Kasumi-1 (cell line): ENCODE measurements around the gene ABHD16B.
A peak's percentile ranks its signal among the peaks of the same experiment; 100 is the strongest.
"Not testable (repeated sequence)": the region's sequence is repeated elsewhere in the genome, so short reads cannot be mapped to it uniquely, and the experiment has no call there.

ENCODE experiments used
- DNase-seq, 2 experiments: peaks; one replicate each; lab custom pipeline; 2025; lab: John Stamatoyannopoulos, UW

ABHD16B gene

DNA sequence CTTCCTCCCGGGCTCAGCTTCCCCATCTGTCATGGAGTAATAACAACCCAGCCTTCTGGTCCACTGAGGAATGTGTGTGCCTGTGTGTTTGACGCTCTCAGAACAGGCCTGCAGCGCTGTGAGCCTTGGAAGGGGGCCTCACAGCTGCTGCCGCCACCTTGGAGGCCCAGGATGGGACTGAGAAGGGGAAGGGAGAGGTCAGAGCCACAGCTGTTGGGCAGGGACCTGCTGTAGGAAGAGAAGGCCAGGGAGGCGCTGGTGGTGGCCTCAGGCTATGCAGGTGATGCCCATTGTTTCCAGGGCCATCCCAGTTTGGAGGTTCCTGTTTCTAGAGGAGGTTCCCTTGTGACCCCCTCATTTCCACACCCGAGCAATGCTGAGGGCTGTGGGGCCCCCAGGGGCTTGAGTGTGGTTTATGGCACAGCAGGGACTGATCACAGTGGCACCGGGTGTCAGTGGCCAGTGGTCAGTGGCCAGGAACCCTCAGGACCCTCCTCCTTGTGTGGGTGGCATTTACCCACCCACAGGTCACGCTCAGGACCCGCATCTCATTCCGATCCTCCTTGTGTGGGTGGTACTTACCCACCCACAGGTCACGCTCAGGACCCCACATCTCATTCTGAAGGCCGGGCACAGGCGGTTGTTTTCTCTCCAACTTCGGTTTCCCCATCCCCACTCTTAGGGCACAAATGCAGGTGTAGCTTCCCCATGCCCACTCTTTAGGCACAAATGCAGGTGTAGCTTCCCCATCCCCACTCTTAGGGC, 17.8 kb downstream of the ABHD16B start:
- no peak for DNase-seq

DNA sequence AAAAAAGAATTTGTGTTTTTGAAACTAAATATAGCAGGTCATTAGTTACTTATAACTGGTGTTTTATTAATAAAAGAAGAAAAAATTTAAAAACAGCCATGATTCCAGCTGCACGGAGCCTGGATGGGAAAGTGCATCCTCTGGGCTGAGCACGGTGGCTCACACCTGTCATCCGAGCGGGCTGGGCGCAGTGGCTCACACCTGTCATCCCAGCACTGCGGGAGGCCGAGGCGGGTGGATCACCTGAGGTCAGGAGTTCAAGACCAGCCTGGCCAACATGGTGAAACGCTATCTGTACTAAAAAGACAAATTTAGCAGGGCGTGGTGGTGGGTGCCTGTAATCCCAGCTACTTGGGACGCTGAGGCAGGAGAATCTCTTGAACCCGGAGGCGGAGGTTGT, 19.6 kb downstream of the ABHD16B start:
- not testable (repeated sequence) for DNase-seq

DNA sequence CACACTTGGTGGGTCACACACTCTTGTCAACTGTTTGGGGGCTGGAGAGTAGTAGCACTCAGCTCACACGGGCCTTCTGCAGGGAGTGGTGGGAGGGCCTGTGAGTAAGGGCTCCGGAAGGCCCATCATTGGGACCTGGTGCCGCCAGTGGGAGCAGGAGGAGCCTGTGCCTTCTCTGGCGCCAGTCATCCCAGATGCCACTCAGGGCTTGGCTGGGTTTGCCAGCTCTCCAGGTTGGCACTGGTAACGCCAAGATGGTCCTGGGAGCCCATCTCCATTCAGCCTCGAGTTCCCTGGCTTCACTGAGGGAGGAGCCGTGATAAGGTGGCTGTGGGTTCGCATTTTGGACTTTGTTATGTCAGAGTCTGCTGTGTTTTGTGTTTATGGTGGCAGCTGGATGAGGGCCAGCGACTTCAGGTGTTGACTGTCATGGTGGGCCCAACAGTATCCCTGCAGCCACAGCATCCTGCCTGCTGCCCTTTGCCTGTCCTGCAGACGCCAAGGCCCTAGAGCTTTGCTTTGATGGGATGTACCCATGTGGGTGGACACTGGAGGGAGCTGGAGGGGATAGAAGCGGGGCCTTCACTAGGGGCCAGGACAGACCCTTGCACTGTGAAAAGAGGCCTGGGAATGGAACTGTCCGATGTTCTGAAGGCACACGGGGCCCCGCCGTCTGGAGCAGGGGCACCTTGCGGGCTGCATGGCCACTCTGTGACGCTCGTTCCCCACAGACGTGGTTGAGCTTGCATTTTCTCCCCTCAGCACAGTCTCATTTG, 20.3 kb downstream of the ABHD16B start:
- DNase-seq, result no peak

DNA sequence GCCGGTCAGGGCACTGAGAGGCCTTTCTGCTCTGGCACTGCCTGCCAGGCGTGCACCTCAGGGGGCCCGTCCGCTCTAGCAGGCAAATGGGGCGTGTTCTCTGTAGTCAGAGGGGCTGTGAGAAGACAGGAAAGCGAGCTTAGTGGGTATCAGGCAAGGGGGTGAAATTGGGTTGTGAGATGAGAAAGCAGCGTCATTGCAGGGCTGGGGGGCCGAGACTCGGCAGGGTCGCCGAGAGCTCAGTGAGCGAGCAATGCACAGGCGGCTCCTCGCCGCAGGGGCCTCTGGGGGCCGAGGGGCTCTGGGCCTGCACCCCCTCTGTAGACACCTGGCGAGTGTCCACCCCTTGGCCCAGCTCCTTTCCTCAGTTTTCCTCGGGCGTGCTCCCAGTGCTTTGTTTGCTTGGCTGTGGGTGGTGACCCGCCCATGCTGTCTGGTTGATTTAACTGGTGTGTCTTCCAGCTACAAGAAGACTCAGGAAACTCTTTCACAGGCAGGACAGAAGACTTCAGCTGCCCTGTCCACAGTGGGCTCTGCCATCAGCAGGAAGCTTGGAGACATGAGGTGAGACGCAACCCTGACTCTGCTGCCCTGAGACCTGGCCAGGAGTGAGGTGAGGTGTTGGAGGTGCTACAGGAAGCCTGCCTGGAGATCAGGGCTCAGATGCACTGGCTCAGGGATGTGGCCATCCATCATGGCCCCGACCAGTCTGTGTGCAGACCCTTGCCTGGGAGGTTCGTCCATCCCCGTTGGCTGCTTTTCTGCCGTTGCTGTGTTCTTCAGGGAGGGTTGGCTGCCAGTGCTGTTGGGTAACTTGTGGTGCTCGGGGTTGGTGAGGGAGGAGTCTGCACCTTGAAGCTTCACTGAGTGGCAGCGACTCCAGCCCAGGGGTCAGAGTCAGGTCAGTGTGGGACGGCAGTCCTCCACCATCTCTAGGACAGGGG, 21.2 kb downstream of the ABHD16B start:
- DNase-seq, result no peak

DNA sequence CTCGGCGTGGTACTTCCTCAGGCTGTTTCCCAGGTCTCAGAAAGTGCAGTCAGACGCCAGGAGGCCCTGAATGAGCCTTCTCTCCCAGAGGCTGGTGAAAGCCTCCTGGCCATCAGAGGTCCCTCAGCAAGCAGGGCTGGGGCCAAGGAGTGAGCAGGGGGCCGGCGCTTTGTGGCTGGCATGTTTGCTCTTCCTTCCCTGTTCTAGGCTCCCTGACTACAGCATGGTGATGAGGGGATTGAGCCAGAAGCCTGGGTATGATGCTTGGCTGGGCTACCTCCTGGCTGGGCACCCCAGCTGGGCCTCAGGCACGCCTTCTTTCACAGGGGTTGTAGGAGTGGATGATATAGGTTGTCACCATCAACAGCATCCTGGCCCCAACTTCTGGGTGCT, 21.9 kb downstream of the ABHD16B start:
- DNase-seq, result no peak

DNA sequence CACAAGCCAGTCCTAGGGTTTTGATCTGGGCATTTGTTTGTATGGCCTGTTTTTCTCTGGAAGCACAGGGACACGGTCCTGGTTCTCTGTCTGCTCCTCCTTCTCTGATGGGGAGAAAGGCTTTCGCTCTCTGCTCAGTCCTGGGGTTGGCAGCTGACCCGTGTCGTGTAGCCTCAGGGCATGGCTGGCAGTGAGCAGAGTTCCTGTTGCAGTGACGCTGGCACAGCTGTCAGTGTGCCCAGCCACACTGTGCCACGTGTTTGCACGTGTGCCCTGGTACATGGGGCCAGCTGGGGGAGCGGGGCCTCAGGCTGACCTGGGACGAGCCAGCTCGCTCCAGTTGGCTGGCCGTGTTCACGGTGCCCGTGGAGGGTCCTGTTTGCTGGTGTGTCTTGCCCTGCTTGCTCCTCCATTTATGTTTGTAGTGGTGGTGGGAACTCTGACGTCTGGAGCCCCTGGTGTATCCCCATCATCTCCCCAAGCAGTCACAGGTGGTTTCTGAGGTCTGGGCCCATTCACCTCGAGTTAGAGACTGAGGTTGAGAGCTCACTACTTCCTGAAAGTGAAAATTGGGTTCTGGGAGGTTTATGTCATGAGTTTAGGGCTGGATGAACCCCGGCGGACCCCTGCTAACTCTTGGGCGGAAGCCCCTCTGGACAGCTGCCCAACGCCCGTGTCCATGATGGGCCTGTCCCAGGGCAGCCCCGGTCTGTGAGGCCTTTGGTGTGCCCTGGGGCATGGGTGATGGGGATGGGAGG, 23.4 kb downstream of the ABHD16B start:
- no peak for DNase-seq

DNA sequence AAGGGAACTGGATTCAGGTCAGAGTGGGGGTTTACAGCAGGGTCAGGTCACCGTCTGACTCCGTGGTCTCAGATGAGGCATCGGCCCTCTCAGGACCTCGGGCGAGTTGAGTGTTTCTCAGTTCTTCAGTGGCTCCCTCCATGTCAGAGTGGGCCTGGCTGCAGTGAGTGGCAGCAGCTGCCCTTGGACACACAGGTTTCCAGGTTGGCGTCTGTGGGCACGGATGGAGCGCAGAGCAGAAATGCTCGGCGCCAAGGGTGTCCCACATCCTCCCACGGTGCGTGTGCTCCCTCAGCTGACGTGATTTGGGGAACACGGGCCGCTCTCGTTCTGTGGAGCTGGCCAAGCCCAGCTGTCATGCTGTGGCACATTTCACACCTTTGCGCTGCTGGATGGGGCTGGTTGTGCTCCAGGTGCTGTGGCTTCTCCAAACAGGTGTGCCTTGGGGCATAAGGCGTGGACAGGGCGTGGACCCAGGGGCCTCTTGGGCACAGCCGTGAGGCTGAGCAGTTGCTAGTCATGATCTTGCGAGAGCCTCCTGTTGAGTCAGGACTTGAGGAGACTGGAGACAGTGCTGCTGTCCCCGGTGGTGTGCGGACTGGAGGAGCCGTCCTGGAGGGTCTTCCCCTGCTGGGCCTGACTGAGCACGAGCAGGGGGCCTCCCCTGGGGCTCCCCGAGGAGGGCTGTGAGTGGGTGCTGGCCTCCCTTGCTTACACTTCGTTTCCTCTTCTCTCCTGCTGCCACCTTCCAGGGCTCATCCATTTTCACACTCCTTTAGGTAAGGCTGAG, 24.2 kb downstream of the ABHD16B start:
- DNase-seq, result no peak

DNA sequence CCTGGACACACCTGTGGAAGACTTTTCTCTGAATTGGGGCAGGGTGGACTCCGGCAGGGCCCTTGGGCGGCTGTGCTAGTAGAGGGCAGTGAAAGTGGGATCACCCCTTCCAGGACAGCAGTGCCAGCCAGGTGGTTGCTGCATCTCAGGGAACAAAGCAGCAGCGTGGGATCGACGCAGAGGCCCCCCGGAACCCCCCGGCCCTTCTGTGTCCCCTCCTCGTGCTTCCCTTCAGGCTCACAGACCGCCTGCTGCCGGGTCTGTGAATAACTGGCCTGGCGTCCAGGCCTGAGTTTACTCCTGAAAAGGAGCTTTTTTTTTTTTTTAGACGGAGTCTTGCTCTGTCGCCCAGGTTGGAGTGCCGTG, 24.7 kb downstream of the ABHD16B start:
- no peak for DNase-seq

DNA sequence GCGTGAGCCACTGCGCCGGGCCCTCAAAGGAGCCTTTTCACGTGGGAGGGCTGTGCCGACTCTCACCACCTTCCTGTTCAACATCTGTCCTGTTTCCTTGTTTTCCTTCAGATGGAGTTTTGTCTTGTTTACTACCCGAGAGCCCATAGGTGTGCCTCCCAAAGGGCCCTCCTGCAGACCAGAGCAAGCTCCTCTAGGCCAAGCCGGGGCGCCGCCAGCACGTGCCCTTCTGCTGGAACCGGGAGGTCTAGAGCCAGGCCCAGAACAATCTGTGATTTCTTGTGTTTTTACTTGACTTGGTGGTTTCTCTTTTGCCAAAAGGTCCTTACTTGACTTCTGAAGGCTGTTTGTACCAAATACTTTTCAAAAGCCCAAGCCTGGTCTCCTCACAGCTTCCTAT, 25.6 kb downstream of the ABHD16B start:
- DNase-seq, result no peak

DNA sequence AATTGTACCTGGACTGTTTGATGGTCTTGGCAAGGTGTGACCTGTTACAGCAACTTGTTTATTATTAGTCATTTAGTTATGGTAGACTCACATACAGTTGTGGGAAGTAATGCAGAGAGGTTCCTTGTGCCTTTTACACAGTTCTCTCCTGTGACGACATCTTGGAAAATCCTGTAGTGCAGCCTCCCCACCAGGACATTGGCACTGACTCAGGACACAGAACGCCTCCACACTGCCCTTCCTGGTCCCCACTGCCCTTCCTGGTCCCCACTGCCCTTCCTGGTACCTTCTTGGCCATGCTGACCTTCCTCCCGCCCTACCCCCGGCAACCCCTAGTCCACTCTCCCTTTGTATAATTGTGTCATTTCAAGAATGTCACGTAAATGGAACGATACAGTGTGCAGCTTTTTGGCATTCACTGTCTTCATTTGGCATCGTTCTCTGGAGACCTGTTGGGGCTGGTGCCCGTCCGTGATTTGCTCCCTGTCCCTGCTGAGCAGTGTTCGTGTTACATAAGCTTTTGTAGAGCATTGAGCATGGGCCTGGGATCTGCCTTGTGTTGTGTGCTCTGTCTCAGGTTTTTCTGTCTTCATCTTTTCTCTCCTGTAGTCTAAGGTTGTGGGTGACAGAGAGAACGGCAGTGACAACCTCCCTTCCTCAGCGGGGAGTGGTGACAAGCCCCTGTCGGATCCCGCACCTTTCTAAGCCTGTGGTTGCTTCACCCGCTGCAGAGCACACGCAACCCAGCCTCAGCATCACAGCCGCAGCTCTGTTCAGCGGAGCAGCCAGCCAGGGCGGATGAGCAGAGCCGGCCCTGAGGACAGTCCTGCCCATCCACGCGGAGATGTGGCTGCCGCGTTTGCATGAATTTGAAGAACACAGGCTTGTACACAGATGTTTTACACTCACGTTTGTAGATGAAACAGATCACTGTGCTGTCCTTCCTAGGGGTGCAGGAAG, 28.2 kb downstream of the ABHD16B start:
- no peak for DNase-seq

DNA sequence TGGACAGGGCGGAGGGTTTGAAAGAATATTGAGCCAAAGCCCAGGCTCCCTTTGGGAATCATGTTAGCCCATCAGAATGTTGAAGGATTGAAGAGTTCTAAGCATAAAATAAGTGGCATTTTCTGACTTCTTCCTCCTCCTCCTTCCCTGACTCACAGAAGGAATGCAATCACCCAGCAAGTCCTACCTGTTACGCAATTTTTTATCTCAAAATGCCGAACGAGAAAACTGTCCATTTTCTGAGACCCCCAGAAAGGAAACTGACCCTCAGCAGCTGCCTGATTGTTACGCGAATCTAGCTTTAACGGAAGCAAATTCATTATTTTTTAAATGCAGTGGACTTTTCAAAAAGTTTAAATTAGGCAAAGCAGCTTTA, 28.9 kb downstream of the ABHD16B start:
- DNase-seq, result no peak

DNA sequence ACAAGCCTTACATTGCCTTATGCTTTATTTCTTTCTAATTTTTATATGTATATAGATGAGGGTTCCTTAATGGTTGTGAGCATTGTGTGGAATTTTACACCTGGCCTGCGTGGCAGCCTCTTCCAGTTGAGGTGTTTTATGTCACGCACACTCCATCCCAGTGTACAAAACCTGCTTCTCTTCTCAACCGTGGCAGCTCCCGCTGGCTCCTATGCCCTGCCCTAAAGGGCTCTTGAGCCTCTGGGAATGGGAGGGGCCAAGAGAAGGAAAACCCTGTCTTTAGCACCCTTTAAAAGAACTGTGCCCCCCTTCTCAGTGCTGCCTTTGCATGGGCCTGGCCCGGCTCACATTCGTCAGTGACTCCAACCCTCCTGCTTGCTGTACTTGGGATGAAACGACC, 29.3 kb downstream of the ABHD16B start:
- no peak for DNase-seq

DNA sequence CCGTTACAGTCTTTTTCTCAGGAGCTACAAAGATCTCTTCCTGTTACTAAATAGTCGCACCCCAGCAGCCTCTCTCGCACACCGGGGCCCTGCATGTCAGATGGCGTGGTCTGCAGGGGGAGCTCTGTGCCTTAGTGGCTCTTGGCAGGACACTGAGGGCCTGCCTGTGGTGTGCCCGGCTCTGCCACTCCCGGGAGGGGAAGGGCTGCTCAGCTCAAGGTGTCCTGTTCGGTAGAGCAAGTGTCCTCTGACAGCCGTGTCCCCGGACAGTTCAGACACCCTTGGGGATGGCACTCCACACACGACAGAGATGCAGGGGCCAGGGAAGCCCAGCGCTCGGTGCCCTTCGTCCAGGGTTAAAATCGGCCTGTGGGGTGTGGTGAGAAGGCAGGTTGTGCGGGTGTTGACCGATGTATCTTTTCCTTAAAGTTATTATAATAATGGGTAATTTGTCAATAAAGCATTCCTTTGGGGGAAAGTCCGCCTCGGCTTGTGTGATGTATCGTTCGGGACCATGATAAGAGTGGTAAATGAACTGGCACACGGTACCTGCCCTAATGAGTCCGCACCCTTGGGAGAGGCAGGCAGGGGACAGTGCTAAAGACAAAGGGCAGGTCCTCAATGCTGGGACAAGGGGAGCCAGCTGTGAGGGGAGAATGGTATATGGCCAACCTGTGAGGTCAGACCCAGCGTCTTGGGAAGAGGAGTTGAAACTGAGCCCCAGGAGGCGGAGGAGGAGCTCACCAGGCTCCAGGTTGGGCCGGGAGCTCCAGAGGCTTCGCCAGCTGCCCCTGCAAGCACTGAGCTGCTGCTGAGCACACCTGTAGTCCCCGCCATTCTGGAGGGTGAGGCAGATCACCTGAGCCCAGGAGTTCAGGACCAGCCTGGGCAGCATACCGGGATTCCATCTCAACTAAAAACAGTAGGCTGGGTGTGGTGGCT, 30.0 kb downstream of the ABHD16B start:
- DNase-seq, result no peak

DNA sequence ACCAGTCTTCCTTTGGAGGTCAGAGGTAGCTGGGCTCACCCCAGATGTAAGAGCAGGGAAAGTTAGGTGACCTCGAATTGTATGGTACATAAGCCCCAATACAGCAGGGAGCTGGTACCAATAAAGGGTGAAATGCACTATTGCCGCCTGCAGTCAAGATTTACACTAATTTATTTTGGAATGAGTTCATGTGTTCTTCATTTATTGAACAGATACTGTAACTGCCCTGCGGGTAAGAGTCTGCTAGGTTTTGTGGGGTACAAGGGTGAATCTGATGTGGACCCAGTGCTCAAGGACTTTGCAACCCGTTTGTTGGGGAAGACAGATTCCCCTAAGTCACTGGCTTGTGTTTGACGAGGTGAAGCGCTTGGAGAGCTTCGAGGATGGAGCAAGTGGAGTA, 31.1 kb downstream of the ABHD16B start:
- no peak for DNase-seq

DNA sequence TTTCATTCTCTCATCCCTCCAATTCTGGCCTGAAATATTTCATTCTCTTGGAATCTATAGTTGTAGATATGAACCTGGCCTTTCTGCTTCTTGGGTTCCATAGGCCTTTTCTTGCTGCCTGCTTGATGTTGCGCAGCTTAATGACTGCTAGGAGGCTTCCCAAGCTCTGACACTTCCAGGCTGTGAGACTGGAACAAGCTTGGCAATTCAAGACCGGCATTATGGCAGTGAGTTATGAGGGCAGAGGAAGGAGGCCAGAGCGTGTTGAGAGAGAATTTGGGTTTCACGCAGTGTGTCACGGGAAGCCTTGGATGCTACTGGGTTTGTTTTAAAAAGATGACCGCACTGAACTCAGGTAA, 32.7 kb downstream of the ABHD16B start:
- no peak for DNase-seq

DNA sequence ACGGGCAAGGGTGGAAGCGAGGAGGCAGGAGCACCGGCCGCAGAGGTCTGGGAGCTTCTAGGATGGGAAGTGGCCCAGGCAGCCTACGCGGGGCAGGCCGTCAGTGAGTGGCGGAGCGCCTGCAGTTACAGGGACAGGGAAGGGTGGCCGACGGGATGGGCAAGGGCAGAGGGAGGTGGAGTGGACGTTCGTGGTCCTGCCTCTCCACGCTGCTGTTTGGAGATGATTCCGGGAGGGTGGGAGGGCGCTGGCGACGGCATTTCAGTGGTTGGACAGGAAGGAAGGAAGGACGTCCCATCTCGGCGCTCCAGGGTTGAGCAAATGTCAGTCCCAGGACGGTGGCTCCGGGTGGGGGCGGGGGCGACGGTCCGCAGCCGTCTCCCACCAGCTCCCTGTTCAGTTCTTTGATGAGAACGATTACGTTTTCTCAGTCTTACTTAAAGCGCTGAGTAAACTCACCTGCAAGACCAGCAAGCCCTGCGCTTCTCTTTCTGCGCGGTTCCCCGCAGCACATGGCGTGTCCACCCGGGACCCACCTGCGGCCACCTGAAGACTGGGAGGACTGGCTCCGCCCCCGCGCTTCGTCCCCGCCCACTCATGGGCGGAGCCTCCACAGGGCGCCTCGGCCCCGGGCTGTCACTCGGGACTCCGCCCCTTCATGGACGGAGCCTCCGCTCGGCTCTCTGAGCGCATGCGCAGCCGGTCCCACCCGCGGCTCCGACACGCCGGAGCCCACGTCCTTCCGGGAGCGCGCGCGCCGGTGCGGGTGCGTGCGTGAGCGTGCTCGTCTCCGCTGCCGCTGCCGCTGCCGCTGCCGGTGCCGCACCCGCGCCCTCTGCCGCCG, 33.3 kb downstream of the ABHD16B start, which contains the start of gene DNAJC5:
DNAJC5 (plus strand) TSS at position 769 of the 844 bp plus-strand sequence. CDS start 33,220 bp downstream, outside the sequence.
- DNase-seq, result peak; percentile 79 to 80

DNA sequence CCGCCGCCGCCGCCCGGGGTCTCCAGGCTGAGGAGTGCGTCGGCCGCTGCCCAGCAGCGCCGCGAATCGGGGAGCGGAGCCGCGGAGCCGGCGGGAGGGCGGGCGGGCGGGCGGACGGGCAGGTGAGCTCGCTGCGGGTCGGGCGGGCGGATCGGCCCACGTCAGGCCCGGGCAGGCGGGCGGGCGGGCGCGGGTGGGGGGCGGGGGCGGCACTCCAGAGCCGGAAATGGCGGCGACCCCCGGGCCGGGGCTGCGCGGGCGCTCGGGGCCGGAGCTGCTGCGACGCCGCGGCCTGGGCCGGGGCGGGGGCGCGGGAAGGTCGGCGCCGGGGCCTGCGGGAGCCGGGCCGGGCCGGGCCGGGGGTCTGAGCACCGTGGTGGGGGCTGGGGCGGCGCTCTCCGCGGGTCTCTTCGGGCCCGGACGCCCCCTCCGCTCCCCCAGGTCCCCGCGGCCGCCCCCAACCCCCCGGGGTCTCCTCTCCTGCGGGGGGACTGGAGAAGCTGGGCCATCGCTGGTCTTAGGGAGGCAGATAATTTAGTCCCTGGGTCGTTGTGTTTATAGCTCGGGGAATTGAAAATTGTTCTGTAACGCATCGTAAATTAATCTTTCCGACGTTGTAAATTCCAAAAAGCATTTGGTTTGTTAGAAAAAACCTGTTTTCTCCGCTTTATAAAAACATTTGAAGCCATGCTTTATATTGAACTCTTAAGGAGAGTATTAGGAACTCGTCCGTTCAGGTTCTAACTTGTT, 34.1 kb downstream of the ABHD16B start:
- no peak for DNase-seq
